Mucosa of gallbladder (tissue), 1 donor: Measurements from ENCODE around the gene DDX54. TPM values are rescaled to one million over a fixed set of nuclear protein-coding genes. Genes with fewer than 3 reads are reported as not detected.
"Not testable (repeated sequence)": the region's sequence is repeated elsewhere in the genome, so short reads cannot be mapped to it uniquely, and the experiment has no call there.

Source experiments
- DNase-seq: peaks from one replicate; pipeline ENCODE4 v3.0.0-alpha.2; 2020; ENCODE audit warnings: low spot score
- total RNA-seq: library from RNA; stranded (reverse); gene quantifications from one replicate; pipeline ENCODE4 v1.2.1, GENCODE V29; 2021
- donor health status: DM: no; HTN: no; CAD: no.

The DDX54 gene
- total RNA-seq, 1 donor from 2014 or later: 55.9 TPM

DNA sequence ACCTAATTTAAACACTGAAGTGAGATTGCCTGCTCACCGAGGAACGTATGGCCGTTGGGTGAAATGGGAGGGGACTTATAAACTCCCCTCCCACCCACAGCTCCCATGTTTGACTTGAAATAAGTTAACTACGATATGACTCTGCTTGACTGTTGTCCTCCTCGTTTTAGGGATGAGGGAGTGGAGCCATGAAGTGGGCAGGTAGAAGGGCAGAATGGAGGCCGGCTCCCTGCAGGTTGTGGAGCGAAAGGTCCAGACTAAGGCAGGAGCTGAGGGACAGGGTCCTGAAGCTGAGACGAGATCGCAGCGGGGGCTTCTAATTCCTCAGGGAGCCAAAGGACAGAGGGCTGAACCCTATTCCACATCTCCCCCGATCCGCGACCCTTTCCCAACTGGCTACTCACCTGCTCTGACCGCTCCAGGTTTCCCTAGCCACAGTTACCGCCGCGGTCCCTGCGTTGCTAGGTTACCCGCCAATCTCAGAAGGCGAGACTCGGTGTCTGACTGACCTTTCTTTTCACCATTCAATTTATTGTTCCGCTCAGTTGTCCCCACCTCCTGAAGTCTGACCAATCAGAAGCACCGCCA, 35.4 kb upstream of the DDX54 start:
- no peak for DNase-seq

DNA sequence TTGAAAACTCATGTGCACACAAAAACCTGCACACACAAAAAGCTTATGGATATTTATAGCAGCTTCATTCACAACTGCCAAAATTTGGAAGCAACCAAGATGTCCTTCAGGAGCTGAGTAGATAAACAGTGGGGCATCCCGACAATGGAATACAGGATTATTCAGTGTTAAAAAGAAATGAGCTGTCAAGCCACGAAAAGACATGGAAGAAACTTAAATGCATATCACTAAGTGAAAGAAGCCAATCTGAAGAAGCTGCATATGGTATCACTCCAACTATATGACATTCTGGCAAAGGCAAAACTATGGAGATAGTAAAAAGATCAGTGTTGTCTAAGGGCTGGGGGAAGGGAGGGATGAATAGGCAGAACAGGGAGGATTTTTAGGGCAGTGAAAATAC, 30.7 kb upstream of the DDX54 start:
- DNase-seq: no peak

DNA sequence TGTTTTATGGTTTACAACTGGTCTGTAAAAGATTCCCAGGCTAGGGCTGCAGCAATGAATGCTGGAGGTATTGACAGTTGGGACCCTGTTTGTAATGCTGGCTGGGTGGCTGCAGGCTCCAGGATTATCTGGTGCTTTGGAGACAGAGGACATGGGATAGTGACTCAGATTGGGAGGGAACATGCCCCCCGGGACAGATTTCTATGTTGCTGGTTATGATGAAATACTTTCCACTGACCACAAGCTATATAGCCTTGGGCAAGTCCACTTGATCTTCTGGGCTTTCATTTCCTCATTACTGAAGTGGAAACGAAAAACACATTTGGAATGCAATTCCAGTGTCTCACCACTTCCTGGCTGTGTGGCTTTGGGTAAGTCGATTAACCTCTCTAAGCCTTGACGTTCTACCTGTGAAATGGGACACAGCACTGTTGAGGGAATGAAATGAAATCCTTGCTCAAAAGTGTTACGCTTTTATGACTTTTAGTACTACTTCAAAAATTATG, 29.7 kb upstream of the DDX54 start:
- DNase-seq: peak; percentile 45

DNA sequence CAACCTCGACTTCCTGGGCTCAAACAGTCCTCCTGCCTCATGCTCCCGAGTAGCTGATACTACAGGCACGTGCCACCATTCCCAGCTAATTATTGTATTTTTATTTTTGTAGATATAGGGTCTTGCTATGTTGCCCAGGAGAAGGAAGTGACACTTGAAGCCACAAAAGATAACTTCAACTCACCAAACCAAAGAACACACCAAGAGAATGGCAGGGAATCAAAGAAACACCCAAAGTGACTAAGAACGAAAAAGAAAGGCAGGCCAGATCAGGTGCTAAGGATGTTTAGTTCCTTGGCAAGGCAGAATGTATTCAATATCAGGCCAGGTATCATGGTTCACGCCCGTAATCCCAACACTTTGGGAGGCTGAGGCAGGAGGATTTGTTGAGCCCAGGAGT, 25.9 kb upstream of the DDX54 start:
- no peak for DNase-seq

DNA sequence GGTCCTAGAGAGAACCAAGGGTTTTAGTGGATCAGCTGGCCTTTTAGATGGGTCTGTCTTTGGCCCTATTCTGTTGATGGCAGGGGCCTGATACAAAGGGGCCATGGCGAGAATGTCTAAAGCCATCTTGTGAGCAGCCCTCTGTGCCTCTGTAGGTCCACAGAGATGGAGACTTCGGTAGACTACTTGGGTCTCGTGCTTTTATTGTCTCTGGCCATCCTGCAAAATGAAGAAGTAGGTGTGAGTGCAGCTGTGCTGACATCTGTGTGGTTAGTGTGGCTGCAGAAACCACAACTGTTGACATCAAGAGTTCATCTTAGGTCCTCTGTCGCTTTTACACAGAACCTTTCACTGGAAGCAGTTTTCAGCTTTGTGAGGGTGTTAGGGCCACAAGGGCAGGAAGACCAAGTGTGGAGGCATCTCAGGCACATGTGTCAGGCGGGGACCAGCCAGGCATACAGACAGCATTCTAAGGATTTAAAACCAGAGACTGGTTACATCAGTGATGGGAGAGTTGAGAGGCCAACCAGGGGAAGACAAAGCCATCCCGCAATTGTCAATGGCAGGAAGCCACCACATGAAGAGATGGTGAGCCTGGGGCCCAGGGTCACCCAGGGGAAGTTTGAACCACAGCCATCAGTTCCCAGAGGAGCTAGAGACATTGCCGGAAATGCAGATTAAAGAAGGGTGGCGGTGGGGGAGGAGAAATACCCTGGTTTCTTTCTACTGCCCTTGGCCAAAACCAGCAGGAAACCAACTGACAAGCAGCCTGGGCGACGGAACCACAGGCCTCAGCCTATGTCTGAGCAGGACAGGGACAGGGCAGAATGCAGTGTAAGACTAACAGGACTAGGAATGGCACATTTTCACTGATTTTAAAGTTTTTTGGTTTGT, 23.0 kb upstream of the DDX54 start:
- DNase-seq: peak; percentile 61

DNA sequence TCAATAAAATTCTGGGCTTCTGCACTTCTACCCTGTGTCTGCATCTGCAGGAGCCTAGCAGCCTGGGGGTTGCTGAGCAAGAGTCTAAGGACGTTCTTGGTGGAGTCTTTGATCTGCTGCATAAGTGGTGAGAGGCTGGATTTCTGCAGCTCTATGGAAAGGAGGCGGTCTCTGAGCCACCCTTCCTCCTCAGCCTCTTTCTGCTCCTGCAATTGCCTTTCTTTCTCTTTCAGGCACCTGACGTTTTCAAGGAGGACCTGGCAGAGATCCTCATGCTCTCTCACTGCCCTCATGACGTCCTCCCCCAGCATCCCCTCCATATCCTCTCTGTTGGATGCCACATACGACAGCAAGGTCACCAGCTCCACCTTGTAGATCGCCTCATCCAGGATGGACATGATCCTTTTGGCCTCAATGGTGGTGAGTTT, 22.3 kb upstream of the DDX54 start:
- no peak for DNase-seq

DNA sequence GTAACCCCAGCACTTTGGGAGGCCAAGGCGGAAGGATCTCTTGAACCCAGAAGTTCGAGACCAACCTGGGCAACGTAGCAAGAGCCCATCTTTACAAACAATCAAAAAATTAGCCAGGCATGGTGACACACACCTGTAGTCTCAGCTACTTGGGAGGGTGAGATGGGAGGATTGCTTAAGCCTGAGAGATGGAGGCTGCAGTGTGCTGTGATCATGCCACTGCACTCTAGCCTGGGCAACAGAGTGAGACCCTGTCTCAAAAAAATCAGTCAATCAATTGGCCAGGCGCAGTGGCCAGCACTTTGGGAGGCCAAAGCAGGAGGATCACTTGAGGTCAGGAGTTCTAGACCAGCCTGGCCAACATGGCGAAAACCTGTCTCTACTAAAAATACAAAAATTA, 21.5 kb upstream of the DDX54 start:
- DNase-seq: not testable (repeated sequence)

DNA sequence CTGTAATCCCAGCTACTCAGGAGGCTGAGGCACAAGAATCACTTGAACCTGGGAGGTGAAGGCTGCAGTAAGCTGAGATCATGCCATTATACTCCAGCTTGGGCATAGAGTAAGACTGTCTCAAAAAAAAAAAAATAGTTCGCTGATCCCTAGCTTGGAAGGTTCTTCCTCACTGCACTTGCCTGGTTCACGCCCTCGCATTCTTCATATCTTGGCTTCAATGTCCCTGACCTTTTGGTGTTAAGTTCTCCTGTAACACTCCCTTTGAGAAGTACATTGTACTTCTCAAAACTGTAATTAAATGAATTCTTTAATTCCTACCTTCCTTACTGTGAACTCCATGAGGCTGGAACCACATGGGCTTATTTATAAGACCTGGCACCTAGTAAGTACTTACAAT, 19.5 kb upstream of the DDX54 start:
- DNase-seq: no peak

DNA sequence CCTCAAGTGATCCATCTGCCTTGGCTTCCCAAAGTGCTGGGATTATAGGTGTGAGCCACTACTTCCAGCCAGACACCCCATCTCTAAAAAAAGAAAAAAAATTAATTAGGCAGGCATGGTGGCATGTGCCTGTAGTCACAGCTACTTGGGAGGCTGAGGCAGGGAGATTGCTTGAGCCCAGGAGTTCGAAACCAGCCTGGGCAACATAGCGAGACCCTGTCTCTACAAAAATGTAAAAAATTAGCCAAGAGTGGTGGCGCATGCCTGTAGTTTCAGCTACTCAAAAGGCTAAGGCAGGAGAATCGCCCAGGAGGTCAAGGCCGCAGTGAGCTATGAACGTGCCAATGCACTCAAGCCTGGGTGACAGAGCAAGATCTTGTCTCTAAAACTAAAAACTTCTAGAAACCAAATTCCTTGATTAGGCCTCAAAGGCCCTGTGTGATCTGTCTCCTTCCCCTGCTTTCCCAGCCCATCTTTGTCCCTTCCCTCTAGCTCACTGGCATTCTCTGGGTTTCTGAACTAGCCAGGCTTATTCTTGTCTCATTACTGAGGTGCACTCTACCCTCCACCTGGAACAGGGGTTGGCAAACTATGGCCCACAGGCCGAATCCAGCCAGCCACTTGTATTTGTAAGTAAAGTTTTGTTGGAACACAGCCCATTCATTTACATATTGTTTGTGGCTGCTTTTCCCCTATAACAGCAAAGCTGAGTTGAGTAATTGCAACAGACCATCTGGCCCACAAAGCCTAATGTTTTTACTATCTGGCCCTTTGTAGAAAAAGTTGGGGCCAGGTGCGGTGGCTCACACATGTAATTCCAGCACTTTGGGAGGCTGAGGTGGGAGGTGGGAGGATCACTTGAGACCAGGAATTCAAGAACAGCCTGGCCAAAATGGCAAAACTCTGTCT, 18.8 kb upstream of the DDX54 start:
- no peak for DNase-seq

DNA sequence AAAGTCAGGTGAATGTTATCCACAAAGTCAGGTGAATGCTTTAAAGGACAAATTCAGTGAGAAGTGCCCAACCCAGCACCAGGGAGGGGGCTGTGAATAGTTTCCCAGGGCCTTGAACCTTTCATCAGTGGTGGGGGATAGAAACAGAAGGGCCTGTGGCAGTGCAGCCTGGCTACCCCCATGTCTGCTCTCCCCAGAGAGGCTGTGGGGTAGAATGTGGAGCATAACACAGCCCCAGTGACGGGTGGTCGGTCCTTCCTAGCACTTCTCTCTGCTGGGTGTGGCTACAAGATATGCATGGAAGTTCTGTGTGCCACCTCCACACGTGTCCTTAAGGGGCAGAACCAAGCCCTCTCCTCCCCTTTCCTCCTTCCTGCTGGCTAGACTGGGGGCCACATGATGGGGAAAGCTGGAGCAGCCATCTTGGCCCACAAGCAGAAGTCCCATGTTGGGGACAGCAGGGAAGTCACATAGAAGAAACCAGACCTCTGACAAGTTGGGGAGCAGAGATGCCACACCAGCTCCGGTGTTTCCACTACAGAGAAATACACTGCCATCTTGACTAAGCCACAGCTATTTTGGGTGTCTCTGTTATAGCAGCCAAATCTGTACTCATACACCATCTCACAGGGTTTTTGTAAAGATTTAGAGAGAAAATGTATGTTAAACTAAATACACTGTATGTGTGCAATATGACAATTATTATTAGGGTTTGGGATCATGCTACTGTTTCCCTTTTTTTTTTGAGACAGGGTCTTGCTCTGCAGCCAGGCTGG, 17.2 kb upstream of the DDX54 start:
- no peak for DNase-seq

DNA sequence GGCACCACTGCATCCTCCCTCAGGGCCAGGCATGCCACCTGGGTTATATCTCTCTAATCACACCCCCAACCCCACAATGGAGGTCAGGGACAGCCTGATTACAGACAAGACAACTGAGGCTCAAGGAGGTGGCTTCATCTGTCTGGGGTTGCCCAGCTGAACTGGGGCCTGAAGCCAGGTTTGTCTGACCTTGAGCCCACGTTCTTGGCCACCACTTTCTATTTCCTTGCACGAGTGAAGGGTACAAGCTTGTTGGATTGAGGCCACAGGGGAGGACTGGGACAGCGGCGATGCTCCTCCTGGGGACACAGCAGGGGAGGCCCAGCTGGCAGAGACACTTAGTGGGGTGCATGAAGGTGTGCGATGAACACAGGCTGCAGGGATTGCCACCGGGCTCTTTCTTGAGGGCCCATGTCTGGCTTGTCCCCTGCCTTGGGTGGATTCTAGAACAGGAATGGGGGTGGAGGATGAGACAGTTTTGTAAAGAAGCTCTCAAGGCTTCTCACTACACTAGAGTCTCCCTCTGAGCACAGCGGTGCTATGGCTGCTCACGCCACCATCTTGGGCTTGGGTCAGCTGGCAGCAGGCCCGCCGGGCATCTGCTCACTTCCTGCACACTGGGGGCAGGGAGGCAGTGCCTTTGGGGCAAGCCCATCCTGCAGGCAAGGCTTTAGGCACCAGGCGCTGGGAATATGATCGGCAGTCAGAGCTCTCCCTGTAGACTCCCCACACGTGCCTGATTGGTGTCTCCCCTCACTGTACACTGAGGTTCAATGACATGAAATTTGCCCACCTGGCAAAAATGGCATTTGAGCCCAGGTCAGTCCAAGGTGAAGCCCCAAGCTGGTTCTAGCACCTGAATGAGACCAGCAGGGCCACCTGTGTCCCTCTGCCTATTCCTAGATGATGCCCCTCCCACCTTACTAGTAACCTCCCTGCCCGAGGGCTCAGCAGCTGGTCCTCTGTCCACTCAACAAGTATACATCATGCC, 16.2 kb upstream of the DDX54 start:
- no peak for DNase-seq

DNA sequence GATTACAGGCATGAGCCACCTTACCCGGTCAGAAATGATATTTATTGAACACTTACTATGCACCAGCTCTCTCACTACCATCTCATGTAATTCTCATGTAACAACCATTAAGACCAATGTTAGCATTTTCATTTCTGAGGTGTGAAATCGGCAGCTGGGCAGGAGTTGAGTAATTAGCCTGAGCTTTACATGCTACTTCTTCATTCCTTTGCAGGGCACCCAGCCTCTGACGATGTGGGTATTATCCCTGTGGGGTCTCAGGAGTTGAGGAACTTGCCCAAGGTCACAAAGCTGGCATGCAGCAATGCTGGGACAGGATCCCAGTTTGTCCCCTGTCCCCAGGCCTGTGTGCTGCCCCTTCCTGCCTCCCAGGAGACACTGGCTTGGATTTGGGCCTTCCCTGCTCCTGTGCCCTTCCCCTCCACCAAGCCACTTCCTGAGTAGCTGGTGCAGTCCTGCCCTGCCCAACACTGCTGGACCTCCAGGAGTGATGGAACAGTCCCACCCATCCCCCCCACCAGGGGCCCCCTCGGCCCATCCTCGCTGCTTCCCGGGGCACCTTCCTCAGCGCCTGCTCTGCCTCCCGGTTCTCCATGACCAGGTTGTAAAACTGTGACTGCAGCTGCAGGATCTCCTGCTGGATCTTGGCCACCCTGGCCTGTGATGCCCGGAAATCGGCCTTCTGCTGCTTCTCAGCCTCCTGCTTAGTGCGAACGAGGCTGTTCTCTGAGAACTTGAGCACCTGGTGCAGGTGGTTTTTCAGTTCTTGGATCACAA, 14.9 kb upstream of the DDX54 start:
- no peak for DNase-seq

DNA sequence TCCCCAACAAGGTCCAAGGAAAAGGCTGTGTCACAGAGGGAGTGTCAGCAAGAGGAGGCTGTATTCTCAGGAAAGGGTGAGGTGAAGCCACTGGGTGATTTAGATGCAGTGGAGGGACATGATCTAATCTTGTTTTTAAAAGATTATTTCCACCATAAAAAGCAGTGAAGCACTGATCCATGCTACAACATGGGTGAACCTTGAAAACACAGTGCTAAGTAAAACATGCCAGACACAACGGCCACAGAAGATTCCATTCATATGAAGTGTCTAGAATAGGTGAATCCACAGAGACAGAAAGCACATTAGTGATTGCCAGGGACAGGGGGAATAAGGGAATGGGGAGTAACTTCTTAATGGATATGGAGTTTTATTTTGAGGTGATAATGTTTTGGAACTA, 13.0 kb upstream of the DDX54 start:
- no peak for DNase-seq

DNA sequence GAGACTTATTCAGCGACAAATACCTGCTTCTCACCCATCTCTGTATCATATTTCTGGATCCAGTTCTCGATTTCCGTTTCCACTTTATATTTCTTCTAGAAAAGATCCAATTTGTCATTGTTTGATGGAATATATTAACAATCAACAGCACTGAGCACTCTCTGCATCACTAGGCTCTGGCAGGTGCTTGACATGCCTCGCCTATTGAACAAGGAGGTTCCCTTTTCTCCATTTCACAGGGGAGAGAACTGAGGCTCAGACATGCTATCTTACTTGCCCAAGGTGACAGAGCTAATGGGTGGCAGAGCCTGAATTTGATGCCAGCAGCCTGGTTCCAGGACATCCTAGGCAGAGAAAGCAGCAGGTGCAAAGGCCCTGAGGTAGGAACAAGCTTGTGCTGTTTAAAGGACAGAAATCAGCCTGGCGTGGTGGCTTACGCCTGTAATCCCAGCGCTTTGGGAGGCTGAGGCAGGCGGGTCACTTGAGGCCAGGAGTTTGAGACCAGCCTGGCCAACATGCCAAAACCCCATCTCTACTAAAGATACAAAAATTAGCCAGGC, 12.3 kb upstream of the DDX54 start:
- no peak for DNase-seq

DNA sequence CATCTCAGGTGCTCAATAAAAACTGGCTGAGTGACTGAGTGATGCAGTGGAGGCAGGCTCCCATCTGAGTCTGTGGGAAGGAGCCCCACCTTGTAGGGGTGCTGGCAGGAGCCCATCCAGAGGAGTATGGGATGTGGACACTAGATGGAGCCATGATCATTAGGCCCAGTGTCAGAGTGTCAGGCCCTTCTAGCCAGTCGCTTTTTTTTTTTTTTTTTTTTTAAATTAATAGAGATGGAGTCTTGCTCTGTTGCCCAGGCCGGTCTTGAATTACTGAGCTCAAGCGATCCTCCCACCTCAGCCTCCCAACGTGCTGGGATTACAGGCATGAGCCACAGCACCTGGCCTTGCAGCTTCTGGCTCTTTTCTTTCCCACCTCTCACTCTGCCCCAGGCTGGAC, 11.7 kb upstream of the DDX54 start:
- DNase-seq: peak; percentile 76

DNA sequence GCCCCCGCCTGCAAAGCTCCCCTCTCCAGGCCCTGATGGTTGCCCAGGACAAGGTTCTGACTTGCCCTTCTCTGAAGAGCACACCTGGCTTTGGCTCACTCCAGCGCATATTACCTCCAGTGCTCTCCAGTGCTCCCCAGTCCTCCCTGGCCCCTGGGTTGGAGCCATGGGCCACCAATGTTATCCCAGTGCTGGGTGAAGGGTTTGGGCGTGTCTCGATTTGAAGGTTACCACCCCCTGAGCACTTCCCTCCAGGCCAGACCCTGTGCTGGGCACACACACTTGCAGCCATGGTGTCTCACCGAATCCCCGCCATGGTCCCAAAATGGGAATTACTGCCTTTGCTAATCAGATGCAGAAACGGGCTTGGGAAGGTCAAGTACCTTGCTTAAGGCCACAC, 11.3 kb upstream of the DDX54 start:
- DNase-seq: no peak

DNA sequence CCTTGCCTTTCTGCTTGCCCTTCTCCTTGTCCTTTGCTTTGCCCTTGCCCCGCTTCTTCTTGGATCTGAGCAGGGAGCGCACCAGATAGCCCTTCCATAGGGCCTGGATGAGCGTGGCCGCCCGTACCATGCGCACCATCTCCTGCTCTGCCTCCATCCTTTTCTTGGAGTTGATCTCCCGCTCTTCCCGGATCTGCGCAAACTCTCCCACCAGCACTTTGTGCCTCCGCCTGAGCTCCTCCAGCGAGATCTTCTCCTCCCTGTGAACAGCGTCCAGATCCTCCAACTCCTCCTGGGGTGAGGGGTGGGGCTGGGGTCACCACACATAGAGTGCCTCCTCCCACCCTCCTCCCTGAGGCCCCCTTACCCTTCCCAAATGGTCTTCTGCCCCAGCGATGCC, 10.3 kb upstream of the DDX54 start:
- no peak for DNase-seq

DNA sequence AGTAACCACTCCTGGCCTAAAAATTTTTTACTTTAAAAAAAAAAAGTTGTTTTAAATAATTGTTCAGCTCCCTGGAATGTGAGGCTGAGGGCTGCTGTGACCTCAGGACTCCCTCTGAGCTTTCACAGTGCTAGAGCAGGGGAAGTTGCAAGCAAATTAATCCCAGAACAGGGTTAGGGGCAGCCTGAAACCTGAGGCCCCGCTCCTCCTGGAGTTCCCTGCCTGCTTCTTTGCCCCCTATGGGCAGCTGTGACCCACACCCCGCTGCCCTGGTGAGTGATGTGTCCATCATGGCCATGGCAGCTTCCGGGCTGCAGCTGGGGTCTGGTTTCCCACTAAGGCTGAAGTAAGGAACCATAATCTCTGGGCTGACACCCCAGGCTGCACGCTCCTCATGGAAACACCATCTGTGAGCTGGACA, 9.7 kb upstream of the DDX54 start:
- DNase-seq: no peak

DNA sequence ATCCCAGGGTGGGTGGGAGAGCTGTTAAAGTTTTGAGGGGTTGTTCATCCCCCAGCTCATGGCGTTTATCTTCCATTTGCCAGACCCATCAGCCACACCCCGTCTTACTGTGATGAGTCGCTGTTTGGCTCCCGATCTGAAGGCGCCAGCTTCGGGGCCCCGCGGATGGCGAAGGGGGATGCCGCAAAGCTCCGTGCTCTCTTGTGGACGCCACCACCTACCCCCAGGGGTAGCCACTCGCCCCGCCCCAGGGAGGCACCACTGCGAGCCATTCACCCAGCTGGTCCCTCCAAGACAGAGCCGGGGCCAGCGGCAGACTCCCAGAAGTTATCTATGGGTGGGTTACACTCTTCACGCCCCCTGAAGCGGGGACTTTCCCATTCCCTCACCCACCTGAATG, 5.9 kb upstream of the DDX54 start:
- DNase-seq: no peak
